HuH-7 (cell line): ENCODE data around the gene TMED1.
"Not testable (repeated sequence)": the region's sequence is repeated elsewhere in the genome, so short reads cannot be mapped to it uniquely, and the experiment has no call there.

Experiments used
- DNase-seq: peaks from one replicate; pipeline ENCODE4 v3.0.0; 2011; ENCODE audit warnings: low spot score

TMED1 gene

GRCh38 chr19:10835754-10836478, at the start of gene TMED1:
TMED1 (minus strand) TSS chr19:10836212; CDS start chr19:10836191, 21 bp downstream.
- peak; percentile 95 for DNase-seq

GRCh38 chr19:10885201-10886169, 49.5 kb upstream of the TMED1 start:
- DNase-seq: no peak

- DNase-seq: no peak
These were observed 48.3 kb upstream of the TMED1 start for GRCh38 chr19:10884274-10884673.

- DNase-seq: no peak
These were observed 46.1 kb upstream of the TMED1 start for GRCh38 chr19:10882108-10882457.

GRCh38 chr19:10881403-10882107, 45.5 kb upstream of the TMED1 start:
- DNase-seq: no peak

- no peak for DNase-seq
These were observed 42.2 kb upstream of the TMED1 start for GRCh38 chr19:10878253-10878652.

GRCh38 chr19:10877608-10878007, 41.6 kb upstream of the TMED1 start:
- not testable (repeated sequence) for DNase-seq

GRCh38 chr19:10876459-10877240, 40.6 kb upstream of the TMED1 start:
- no peak for DNase-seq

- DNase-seq: no peak
These were observed 38.0 kb upstream of the TMED1 start for GRCh38 chr19:10874024-10874423.

GRCh38 chr19:10872546-10873107, 36.6 kb upstream of the TMED1 start:
- DNase-seq: no peak

GRCh38 chr19:10871711-10872545, 35.9 kb upstream of the TMED1 start:
- DNase-seq: no peak

- DNase-seq: peak; percentile 87
These were observed 35.1 kb upstream of the TMED1 start, which contains the start of gene CARM1 for GRCh38 chr19:10870955-10871603. CARM1 (plus strand) TSS chr19:10871553; CDS start chr19:10871703, 150 bp downstream.

- DNase-seq: no peak
These were observed 34.5 kb upstream of the TMED1 start for GRCh38 chr19:10870501-10870954.

GRCh38 chr19:10869872-10870311, 33.9 kb upstream of the TMED1 start:
- not testable (repeated sequence) for DNase-seq

- no peak for DNase-seq
These were observed 33.0 kb upstream of the TMED1 start for GRCh38 chr19:10868872-10869547.

GRCh38 chr19:10866495-10866894, 30.5 kb upstream of the TMED1 start:
- DNase-seq: no peak

- DNase-seq: peak; percentile 88
These were observed 28.5 kb upstream of the TMED1 start for GRCh38 chr19:10864538-10864899.

GRCh38 chr19:10863107-10863717, 27.2 kb upstream of the TMED1 start:
- DNase-seq: no peak
